HG03045 (cell line): ENCODE data around the gene PPOX.

Experiments
- ATAC-seq: cut with Tn5 transposase; IDR thresholded peaks from one replicate; pipeline ENCODE4 v1.9.1; 2021; ENCODE audit warnings: mild to moderate bottlenecking, moderate library complexity; ENCODE audit not compliant: unreplicated experiment

The PPOX gene

DNA sequence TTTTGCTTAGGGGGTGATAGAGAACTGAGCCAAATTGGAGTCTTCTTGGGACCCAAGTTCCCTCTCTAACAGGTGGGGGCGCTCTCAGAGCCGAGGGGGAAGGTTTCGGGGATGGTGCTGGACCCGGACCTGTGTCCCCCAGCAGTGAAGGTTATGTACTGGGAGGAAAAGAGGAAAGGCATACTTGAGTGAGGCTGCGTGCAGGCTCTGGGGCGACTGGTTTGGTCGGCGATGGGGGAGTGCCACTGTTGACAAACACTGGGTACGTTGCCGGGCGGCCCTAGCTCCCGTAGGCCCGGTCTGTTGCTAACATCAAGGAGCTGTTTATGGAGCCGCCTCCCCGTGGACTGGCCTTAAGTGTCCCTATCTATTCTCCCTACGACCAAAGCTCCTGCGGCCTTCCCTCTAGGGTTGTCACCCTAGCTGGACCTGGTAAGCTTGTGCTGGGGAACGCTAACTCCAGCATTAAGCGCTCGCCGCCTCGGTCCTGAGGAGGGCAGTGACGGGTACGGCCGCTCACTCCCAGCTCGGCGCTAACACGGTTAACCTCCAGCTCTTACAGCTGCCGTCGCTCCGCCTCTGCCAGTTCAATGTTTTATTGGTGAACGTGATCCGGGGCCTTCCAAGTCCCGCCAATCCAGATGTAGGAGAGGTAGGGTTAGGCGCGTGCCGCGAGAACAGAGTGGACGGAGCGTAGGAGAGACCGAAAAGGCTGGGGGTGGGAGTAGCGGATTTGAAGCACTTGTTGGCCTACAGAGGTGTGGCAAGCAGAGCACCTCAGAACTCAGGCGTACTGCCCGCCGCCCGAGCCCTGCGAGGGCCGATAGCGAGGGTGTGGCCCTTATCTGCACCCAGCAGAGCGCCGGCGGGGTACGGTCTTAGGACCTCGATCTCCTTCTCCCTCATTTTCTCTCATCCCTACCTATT lies at the start of gene PPOX:
Gene PPOX, plus strand, starts transcription at position 685 of the 927 bp plus-strand sequence. CDS start 422 bp downstream, outside the sequence.
- peak; percentile 93 for ATAC-seq

DNA sequence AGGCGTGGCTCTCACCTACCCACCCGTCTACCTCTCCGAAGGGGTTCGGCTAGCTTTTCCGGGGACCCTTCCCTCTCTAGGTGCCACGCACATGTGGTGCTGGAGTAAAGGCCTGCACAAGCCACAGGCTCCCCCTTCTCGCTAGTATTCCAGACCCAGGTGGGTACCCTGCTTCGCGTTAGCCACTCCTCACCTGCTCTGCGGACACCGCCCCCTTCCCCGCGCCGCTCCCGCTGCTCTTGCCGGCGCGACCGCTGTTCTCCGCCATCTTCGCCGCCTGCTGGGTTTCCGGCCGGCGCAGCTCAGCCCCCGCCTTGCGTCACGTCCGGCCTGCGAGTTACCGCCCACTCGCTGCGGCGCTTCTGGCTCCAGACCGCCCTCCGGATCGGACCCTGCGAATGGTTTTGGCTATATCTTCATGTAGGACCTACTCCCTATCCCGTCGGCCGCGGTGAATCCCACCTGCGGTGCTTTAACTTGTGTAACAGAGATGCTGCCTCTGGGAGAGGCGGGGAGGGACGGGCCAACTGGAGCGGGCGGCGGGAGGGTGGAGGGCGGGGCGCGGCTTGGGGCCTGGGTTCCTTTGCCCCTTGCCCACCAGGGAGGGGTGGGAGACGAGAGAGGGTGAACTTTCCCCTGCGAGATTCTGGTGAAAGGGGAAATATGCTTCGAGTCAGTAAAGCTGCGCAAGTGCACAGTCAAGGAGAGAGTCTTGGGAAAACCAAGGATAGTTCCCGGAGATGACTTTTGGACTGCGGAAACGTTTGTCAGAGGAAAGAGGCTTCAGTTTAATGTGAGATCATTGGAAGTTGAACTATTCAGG lies 48.3 kb upstream of the PPOX start, which contains the start of the genes NIT1 and PFDN2:
Gene NIT1, plus strand, starts transcription at position 347 of the 823 bp plus-strand sequence. Its CDS starts 72 bp downstream, at position 419.
Gene PFDN2, minus strand, starts transcription at position 279 of the 823 bp plus-strand sequence. Its CDS starts 11 bp downstream, at position 268.
- peak; percentile 89 for ATAC-seq

DNA sequence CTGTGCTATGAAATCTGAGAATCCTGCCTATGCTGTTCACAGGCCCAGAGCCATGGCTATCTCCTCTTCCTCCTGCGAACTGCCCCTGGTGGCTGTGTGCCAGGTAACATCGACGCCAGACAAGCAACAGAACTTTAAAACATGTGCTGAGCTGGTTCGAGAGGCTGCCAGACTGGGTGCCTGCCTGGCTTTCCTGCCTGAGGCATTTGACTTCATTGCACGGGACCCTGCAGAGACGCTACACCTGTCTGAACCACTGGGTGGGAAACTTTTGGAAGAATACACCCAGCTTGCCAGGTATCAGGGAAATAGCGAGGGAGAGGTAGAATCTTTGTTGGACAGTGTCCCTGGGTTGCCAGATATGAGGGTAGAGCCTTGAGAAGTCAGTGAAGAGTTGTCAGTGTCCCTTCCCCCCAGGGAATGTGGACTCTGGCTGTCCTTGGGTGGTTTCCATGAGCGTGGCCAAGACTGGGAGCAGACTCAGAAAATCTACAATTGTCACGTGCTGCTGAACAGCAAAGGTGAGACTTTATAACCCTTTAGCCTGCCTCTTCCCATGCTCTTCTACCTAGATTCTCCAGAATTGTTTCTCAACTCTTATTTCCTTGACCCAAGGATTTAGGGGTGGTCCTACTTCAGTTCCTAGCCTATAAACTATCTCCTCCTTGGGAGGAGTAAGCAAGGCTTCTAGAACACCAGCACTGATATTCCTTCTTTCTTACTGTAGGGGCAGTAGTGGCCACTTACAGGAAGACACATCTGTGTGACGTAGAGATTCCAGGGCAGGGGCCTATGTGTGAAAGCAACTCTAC lies 46.9 kb upstream of the PPOX start:
- no peak for ATAC-seq

DNA sequence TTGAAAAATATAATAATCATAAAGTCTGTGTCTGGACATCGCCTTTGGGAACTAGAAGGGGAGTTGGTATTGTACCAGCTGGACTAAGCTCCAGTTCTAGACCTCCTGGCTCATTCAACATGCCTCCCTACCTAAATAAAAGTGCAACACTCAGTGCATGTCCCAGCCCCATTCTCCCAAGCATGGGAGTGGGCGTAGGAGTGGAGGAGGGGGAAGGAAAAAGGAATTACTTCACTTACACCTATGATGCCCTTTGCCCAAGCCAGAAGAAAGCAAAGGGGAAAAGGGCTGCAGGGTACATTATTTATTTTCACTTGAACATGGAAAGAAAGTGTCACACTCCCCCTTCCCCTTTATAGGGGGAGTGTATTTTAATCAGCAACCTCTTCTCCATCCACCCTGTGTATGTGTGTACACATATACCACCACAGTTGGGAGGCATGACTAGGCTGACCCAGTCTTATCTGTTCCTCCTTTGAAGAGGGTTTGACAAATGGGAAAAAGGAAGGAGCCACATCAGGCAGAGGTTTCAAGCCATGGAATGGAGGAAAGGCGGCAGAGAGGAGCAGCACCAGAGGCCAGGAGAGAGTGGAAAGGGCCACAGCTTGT lies 45.1 kb upstream of the PPOX start:
- no peak for ATAC-seq

DNA sequence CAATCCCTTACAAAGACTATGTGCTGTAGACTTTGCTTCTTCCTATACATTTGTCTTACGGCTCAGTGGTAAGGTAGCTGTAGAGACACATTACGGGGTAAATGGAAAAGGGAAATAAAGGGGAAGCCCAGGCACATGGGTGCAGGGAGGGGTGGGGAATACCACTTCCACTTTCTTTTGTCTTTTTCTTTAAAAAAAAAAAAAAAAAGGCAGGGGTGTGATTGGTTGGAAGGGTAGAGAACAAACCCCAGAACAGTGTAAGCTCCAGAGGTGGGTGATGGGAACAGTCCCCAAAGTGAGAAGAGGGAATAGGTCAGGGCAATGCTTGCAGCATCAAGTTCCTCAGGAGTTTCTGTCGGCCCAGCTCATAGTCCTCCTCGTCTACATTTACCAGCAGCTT lies 44.4 kb upstream of the PPOX start:
- no peak for ATAC-seq

DNA sequence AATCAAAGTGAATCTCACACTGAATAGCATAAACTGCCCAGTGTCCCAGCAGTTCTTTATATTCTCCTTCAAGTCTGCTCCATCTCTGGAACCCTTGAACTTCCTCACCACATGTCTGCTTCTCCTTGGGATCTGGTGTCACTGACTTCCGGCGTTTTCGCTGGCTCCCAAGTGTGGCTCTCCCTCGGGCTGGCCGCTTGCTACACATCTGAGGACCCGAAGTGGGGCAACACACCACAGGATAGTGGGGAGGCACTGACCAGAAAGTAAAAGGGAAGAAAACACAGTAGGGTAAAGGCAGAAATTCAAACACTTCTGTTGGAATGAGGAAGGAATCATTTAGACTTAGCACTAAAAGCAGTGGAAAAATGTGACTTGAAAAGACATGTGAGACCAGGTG lies 43.3 kb upstream of the PPOX start:
- no peak for ATAC-seq

DNA sequence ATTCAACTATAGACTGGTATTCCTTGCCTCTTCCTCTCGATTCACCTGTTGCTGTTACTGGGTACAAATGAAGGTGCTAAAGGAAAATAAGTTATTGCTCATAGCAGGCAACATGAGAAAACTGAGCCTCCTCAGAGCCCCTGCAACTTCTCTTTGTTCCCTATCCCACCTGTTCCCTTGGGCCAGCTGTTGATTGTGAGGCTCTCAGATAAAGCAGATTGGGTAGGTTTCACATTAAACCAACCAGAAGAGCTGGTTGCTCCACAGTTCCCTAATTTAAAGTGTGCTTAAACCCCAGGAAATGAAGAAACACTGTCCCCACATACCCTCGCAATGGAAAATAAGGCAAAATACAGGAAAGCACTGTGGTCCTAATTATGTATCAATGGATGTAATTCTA lies 38.6 kb upstream of the PPOX start:
- no peak for ATAC-seq

DNA sequence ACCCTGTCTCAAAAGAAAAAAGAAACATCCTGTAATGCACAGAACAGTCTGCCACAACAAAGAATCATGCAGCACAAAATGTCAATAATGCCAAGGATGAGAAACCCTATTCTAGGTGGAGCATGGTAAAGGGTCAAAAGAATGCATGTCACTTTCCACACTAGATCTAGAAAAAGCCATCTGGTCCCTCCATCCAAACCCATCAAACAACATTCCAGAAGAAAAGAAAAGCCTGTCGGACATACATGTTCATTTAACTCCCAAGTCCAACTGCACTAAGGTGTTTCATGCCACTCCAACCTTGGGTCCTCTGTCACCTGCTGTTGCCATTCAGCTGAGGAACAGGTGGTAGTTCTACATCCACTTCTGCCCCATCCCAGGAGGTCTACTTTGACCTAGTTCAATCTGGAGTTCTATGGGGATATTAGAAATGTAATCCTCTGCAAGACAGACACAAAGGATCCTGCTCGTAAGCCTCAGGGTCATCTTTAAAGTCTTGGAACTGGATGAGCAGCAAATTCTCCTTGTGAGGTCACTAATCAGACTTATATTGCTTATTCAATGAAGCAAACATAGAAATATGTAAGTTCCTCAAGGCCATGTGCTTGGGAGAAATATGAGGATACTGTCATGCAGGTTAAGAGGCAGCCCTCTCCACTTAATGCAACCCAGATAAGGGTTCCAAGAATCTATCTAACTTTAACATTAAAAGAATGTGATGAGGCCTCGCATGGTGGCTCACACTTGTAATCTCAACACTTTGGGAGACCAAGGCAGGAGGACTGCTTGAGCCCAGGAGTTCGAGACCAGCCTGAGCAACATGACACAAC lies 37.4 kb upstream of the PPOX start:
- ATAC-seq: no peak

DNA sequence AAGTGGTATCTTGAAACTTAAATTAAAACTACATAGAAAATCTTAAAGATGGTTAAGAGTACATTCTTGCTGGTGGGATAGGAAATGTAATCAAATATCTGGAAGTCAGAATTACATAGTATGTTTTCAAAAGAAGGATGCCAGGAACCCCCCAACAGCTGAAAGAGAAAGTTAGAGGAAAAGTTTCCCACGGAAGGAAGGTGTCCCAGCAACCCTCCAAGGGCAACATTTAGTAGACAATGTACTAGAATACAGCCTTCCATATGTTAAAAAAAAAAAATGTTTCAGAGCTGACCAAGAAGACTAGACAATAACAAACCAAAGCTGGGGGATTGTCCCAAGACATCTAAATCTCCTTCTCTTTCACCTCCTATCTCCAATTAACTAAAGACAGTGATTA lies 36.0 kb upstream of the PPOX start:
- no peak for ATAC-seq

DNA sequence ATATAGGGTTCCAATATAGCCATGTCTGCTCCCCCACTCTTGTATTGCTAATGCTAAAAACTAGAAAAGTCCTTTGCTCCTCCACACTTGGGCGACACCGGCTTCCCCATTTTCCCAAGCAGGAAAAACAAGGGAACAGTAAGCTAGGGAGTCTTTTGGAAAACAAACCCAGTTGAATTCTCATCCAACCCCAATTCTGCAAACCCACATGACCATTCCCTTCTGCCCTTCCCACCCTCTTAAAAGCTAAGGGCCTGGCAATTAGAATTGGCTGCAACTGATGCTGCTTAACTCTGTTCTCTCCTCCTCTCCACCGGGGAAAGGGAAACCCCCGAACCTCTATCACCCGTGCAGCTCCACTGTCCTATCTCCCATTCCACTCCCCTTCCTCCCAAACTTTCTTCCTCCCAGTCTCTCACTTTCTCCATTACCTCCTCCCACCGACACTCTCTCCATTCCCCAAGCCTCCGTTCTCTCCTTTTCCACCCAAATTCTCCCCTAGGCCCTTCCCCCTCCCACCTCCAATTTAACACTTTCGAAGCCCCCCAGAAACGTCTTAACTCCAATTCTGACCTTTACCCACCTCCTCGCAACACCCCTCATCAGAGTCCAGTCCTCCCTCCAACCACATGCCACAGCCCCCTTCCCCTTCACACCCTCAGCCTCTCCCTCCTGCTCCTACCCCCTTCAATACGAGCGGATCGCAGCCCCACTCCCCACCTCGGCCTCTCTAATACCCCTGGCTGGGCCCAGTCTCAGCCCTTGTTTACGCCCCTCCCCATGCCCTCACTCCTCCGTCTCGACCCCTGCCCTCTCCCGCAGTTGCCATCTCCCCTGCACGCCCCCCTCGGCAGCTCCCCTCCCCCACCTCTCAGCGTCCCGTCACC lies 34.5 kb upstream of the PPOX start:
- no peak for ATAC-seq

DNA sequence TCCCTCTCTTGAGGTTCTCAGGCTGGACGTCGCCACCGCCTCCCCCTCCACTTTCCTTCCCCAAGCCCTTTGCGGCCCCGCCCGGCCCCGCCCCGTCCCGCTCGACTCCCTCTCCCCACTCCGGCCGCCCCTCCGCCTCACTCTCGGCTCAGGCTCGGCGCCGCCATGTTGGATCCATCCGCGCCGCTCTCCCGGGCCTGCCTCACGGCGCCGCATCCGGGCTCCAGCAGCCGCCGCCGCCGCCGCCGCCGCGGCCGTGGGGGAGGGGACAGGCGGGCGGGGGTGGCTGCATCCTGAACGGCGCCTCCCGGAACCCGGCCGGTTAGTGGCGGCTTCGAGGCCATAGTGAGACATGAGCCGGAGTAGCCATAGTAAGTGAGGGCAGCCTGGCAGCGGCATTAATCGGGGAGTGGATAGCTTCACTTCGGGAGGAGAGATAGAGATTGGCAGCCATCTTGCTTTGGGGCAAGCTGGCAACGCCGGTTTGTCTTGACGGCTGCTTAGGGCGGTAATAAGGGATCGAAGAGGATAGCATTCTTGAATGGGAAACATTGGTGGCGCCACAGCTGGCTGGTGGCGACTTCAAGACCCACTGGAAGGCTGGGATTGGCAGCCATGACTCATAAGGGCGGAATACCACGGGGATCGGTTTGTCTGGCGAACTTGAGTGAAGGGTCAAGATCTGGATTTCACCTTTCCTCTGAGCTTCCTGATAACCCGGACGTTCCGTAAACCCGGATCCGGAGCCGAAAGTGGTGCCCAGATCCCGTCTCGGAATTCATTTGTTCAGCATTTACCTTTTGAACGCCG lies 33.6 kb upstream of the PPOX start, which contains the start of gene DEDD:
Gene DEDD, minus strand, starts transcription at position 258 of the 810 bp plus-strand sequence. CDS start 8,205 bp downstream, outside the sequence.
- ATAC-seq: peak; percentile 95

DNA sequence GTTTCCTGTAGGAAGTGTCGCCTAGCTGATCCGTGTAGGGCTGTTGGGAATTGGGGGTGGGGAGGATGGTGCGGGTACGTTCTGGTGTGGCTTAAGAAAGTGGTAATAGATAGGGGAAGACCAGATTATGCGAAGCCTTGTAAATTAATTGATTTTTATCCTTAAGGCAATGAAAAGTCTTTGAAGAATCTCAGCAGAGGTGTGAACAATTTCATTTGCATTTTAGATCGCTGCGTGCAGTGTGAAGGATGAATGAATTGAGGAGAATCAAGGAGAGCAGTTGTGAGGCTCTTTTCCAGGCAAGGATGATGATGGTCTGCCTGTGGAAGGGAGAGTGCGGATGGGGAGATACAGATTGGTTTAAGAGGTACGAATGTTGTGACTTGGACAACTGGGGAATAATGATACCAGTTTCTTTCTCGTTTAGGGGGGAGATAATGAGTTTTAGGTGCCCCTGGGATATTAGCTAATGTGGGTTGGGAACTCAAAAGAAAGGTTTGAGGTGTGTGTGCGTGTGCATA lies 32.9 kb upstream of the PPOX start:
- ATAC-seq: no peak

DNA sequence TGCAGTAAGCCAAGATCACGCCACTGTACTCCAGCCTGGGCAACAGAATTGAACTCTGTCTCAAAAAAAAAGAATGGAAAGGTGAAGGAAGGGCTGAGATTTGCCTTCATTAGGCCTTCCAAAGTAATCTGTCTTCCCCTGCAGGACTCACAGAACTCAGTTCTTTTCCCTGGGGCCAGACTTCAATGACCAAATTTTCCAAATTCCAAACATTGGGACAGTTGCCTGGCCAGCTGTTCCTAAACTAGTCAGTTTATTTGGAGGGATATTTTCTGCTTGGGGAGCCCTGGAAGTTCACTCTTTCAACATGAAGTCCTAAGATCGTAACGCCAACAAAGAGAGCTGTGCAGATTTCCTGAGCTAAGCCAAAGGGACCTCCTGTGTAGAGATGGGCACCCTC lies 28.3 kb upstream of the PPOX start:
- ATAC-seq: no peak

DNA sequence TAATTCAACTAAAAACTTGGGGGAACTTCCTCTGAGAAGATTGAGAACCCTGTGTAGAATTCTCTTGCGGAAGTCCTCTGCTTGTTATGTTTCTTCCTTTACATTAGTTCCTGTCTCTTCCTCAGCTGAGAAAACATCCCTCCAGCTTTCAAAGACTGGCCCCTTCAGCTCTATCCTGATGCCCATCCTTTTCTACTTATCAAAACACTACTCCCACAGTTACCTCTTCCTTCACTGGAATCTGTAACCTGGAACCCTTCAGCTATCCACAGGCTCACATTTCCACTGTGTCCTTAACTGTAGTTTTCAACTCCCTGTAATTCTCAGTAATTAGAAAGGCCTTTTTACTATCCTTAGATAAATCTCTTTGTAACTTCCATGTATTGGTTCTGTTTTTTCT lies 27.8 kb upstream of the PPOX start:
- no peak for ATAC-seq

DNA sequence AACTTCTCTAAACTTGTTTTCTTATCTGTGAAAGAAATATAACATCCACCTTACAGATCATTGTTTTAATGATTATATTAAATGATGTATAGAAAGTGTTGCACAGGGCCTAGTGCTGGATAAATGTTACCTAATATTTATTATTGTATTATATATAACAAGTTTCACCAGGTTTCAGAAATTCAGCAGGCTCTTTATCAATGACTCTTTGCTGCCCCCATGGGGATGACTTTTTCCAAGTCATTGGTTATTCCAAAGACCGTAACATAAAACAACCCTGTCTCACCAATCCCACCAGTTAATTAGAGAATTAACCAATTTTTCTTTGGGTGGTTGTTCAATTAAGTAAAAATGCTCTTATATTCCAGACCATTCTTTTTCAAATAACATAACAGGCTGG lies 26.5 kb upstream of the PPOX start:
- ATAC-seq: no peak

DNA sequence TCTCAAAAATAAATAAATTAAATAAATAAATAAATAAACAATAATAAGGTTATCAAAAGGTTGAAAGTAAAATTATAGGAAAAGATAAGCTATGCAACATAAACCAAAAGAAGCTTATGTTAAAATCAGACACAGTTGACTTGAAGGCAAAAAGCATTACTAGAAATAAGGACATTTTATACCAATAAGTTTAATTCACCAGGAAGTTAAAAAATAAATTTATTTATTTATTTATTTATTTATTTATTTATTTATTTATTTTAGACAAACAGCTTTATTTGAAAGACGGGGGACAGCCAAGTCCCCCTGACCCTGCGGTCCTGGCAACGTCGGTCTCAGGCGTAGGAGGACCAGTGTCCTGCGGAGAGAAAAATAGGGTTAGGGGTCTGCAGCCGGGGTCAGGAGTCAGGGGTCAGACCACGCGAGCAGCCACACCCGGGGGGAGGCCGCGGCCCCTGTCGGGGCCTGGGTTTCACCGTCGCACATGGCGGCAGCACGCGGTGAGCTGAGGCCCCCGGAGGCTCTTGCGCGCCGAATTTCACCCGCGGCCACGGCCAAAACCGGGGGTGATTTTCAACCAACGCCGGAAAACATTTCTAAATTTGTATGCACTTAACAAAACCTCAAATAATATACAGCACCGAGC lies 25.3 kb upstream of the PPOX start:
- no peak for ATAC-seq

DNA sequence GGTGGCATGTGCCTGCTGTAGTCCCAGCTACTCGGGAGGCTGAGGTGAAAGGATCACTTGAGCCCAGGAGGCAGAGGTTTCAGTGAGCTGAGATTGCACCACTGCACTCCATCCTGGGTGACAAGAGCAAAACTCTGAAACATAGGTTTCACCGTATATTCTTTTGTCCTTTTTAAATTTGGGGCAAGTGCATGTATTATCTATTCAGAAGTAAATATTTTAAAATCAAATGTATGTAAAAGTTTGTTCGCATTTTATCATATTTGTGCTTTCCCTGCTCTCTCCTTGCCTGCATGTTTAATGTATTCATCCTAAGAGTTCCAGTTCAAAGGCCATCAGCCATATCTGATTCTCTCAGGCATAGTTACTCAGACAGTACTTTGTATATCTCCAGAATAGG lies 20.4 kb upstream of the PPOX start:
- no peak for ATAC-seq
